WTC11 (cell line): Measurements from ENCODE around the gene ALPK1.

Source experiments
- CREB1 ChIP-seq: sonication (generic); formaldehyde crosslinking; IDR thresholded peaks from 2 replicates; pipeline ENCODE4 v1.8.0; 2023; ENCODE audit warnings: mild to moderate bottlenecking, missing genetic modification reagents
- CTCF ChIP-seq: fragments of 200-600 bp; IDR thresholded peaks from 2 replicates; pipeline ENCODE4 v1.8.0; 2022; ENCODE audit warnings: antibody characterized with exemption
- FOXJ3 ChIP-seq: sonication (generic); formaldehyde crosslinking; IDR thresholded peaks from 2 replicates; pipeline ENCODE4 v1.9.0; 2021; ENCODE audit warnings: missing genetic modification reagents, mild to moderate bottlenecking, borderline replicate concordance
- NR3C1 ChIP-seq: sonication (generic); formaldehyde crosslinking; conservative IDR thresholded peaks from 2 replicates; pipeline ENCODE4 v1.8.1; 2023; ENCODE audit warnings: low read depth, mild to moderate bottlenecking, missing genetic modification reagents
- SP1 ChIP-seq: sonication (generic); formaldehyde crosslinking; conservative IDR thresholded peaks from 2 replicates; pipeline ENCODE4 v1.8.1; 2022; ENCODE audit warnings: missing genetic modification reagents
- ZBTB43 ChIP-seq: sonication (generic); formaldehyde crosslinking; IDR thresholded peaks from 2 replicates; pipeline ENCODE4 v1.8.1; 2023; ENCODE audit warnings: mild to moderate bottlenecking, missing genetic modification reagents
- ZNF121 ChIP-seq: sonication (generic); formaldehyde crosslinking; IDR thresholded peaks from 2 replicates; pipeline ENCODE4 v1.8.0; 2023; ENCODE audit warnings: missing genetic modification reagents
- ZNF232 ChIP-seq: sonication (generic); formaldehyde crosslinking; IDR thresholded peaks from 2 replicates; pipeline ENCODE4 v1.8.0; 2022; ENCODE audit warnings: mild to moderate bottlenecking, missing genetic modification reagents
- ZNF416 ChIP-seq: fragments of 250-450 bp; sonication (Bioruptor Pico); IDR thresholded peaks from 2 replicates; pipeline ENCODE4 v1.9.0; 2021; ENCODE audit warnings: mild to moderate bottlenecking, inconsistent platforms
- ZSCAN18 ChIP-seq: fragments of 250-450 bp; sonication (Bioruptor Pico); IDR thresholded peaks from 2 replicates; pipeline ENCODE4 v2.1.2; 2022; ENCODE audit warnings: mild to moderate bottlenecking, moderate library complexity

- no peak for TF ChIP-seq CTCF
- no peak for TF ChIP-seq ZSCAN18 (CRISPR knock-in tag)
- TF ChIP-seq SP1 (CRISPR knock-in tag): no peak
- TF ChIP-seq CREB1 (CRISPR knock-in tag): no peak
- no peak for TF ChIP-seq ZNF121 (CRISPR knock-in tag)
- no peak for TF ChIP-seq FOXJ3
- no peak for TF ChIP-seq ZNF232 (CRISPR knock-in tag)
- no peak for TF ChIP-seq ZBTB43 (CRISPR knock-in tag)
- no peak for TF ChIP-seq ZNF416 (CRISPR knock-in tag)
- no peak for TF ChIP-seq NR3C1 (CRISPR knock-in tag)
These were observed 25.7 kb downstream of the ALPK1 start for GRCh38 chr4:112322866-112323265.
